Measurements from ENCODE around the gene CETN3. TPM values are rescaled to one million over a fixed set of nuclear protein-coding genes. Genes with fewer than 3 reads are reported as not detected.
"Not testable (repeated sequence)": the region's sequence is repeated elsewhere in the genome, so short reads cannot be mapped to it uniquely, and the experiment has no call there.

CETN3 gene
- total RNA-seq, 2 donors from 2014 or later: 10.1 to 12.2 TPM

GRCh38 chr5:90347462-90347861 is 62.1 kb downstream of the CETN3 start:
- TF ChIP-seq CTCF (IDR thresholded peaks at IDR 0.05): no peak
- no peak overlapping the region for H3K4me3 ChIP-seq
- no peak for ATAC-seq (ENCODE audit: insufficient number of reproducible peaks, low FRiP score, low read depth)
- no peaks in the 10 kb centered on the region for H3K36me3 ChIP-seq
- no peak overlapping the region for H3K27ac ChIP-seq
- H3K9me3 ChIP-seq: no peaks in the 10 kb centered on the region
- no peaks in the 10 kb centered on the region for H3K4me1 ChIP-seq (ENCODE audit: control insufficient read depth in 1 of 2, low read depth in 2 of 2)
- DNase-seq (ENCODE audit: low spot score): no peak
- H3K27me3 ChIP-seq (replicated peaks; ENCODE audit: insufficient read depth): no peaks in the 10 kb centered on the region

- no peaks in the 10 kb centered on the region for H3K9me3 ChIP-seq
- no peak overlapping the region for H3K27ac ChIP-seq
- no peaks in the 10 kb centered on the region for H3K4me1 ChIP-seq (ENCODE audit: control insufficient read depth in 1 of 2, low read depth in 2 of 2)
- ATAC-seq (ENCODE audit: insufficient number of reproducible peaks, low FRiP score, low read depth) (no peak), DNase-seq (ENCODE audit: low spot score) (no peak)
- H3K36me3 ChIP-seq: no peaks in the 10 kb centered on the region
- H3K4me3 ChIP-seq: no peak overlapping the region
- TF ChIP-seq CTCF (IDR thresholded peaks at IDR 0.05): no peak
- no peaks in the 10 kb centered on the region for H3K27me3 ChIP-seq (replicated peaks; ENCODE audit: insufficient read depth)
Observed at GRCh38 chr5:90345684-90346083, 63.9 kb downstream of the CETN3 start.

GRCh38 chr5:90344689-90345088 is 64.9 kb downstream of the CETN3 start:
- H3K27me3 ChIP-seq (replicated peaks; ENCODE audit: insufficient read depth): no peaks in the 10 kb centered on the region
- DNase-seq (ENCODE audit: low spot score) (no peak), ATAC-seq (ENCODE audit: insufficient number of reproducible peaks, low FRiP score, low read depth) (no peak)
- no peaks in the 10 kb centered on the region for H3K36me3 ChIP-seq
- no peak overlapping the region for H3K4me3 ChIP-seq
- H3K9me3 ChIP-seq: no peaks in the 10 kb centered on the region
- no peak for TF ChIP-seq CTCF (IDR thresholded peaks at IDR 0.05)
- H3K27ac ChIP-seq: no peak overlapping the region
- no peaks in the 10 kb centered on the region for H3K4me1 ChIP-seq (ENCODE audit: control insufficient read depth in 1 of 2, low read depth in 2 of 2)

- DNase-seq (ENCODE audit: low spot score); H3K4me1 ChIP-seq (ENCODE audit: control insufficient read depth in 1 of 2, low read depth in 2 of 2); H3K27ac ChIP-seq; H3K4me3 ChIP-seq; H3K9me3 ChIP-seq; ATAC-seq (ENCODE audit: insufficient number of reproducible peaks, low FRiP score, low read depth); H3K27me3 ChIP-seq (replicated peaks; ENCODE audit: insufficient read depth); H3K36me3 ChIP-seq: not testable (repeated sequence)
Observed at GRCh38 chr5:90343731-90344130, 65.8 kb downstream of the CETN3 start.

GRCh38 chr5:90342576-90342975 is 67.0 kb downstream of the CETN3 start:
- Histone ChIP-seq H3K27ac (no peak overlapping the region), H3K4me1 (ENCODE audit: control insufficient read depth in 1 of 2, low read depth in 2 of 2) (no peaks in the 10 kb centered on the region), H3K36me3 (no peaks in the 10 kb centered on the region), H3K27me3 (replicated peaks; ENCODE audit: insufficient read depth) (no peaks in the 10 kb centered on the region), H3K4me3 (no peak overlapping the region), H3K9me3 (no peaks in the 10 kb centered on the region)
- DNase-seq (ENCODE audit: low spot score): no peak
- ATAC-seq (ENCODE audit: insufficient number of reproducible peaks, low FRiP score, low read depth): no peak
- no peak for TF ChIP-seq CTCF (IDR thresholded peaks at IDR 0.05)

Other genes starting within 250 kb of the CETN3 start
- gene MBLAC2, start 65.0 kb upstream of the CETN3 start, total RNA-seq: 1 to 10 TPM; 3.4 to 4.8 TPM
- gene POLR3G, start 65.1 kb upstream of the CETN3 start, total RNA-seq: under 1 TPM in 1 of 2 donors, not detected in 1; 0.42 TPM
- 10 to 100 TPM; 15.0 to 19.3 TPM for gene LYSMD3, start 119.8 kb upstream of the CETN3 start, total RNA-seq
- 1 to 10 TPM in 1 of 2 donors, not detected in 1; 1.4 TPM for gene ADGRV1, start 149.0 kb upstream of the CETN3 start, total RNA-seq

Measured in thoracic aorta (tissue), 2 donors.